ENCODE results near the gene TSC22D2.

- TF ChIP-seq, protein P1, sequence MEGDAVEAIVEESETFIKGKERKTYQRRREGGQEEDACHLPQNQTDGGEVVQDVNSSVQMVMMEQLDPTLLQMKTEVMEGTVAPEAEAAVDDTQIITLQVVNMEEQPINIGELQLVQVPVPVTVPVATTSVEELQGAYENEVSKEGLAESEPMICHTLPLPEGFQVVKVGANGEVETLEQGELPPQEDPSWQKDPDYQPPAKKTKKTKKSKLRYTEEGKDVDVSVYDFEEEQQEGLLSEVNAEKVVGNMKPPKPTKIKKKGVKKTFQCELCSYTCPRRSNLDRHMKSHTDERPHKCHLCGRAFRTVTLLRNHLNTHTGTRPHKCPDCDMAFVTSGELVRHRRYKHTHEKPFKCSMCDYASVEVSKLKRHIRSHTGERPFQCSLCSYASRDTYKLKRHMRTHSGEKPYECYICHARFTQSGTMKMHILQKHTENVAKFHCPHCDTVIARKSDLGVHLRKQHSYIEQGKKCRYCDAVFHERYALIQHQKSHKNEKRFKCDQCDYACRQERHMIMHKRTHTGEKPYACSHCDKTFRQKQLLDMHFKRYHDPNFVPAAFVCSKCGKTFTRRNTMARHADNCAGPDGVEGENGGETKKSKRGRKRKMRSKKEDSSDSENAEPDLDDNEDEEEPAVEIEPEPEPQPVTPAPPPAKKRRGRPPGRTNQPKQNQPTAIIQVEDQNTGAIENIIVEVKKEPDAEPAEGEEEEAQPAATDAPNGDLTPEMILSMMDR (IDR thresholded peaks at IDR 0.05): no peak
- no peak for TF ChIP-seq POLR2A (IDR thresholded peaks at IDR 0.05)
Measured at GRCh38 chr3:150396491-150396890, 11.6 kb upstream of the TSC22D2 start.
